SKM-1 treated with dmso at 0.1 percent for 144 hours (cell line): ENCODE data around the gene RABEP1.

ENCODE experiments used
- DNase-seq: peaks from one replicate; lab custom pipeline; 2025; ENCODE audit not compliant: unreplicated experiment; lab: John Stamatoyannopoulos, UW

Gene RABEP1

GRCh38 chr17:5355421-5356129 is 73.5 kb downstream of the RABEP1 start:
- no peak for DNase-seq

- no peak for DNase-seq
Measured at GRCh38 chr17:5361426-5361825, 79.3 kb downstream of the RABEP1 start.

- no peak for DNase-seq
Measured at GRCh38 chr17:5362162-5362811, 80.2 kb downstream of the RABEP1 start.

GRCh38 chr17:5364156-5364555 is 82.1 kb downstream of the RABEP1 start:
- no peak for DNase-seq

- DNase-seq = no peak
Measured at GRCh38 chr17:5364696-5365095, 82.6 kb downstream of the RABEP1 start.

- no peak for DNase-seq
Measured at GRCh38 chr17:5365831-5366230, 83.7 kb downstream of the RABEP1 start.

- DNase-seq = no peak
Measured at GRCh38 chr17:5370411-5370810, 88.3 kb downstream of the RABEP1 start.

- no peak for DNase-seq
Measured at GRCh38 chr17:5373112-5373511, 91.0 kb downstream of the RABEP1 start.

- DNase-seq = no peak
Measured at GRCh38 chr17:5378566-5379207, 96.6 kb downstream of the RABEP1 start.

GRCh38 chr17:5379351-5380107 is 97.4 kb downstream of the RABEP1 start:
- no peak for DNase-seq

GRCh38 chr17:5380491-5381135 is 98.5 kb downstream of the RABEP1 start:
- no peak for DNase-seq

- DNase-seq = no peak
Measured at GRCh38 chr17:5381542-5381941, 99.5 kb downstream of the RABEP1 start.

- no peak for DNase-seq
Measured at GRCh38 chr17:5391678-5392077, 109.6 kb downstream of the RABEP1 start.

- no peak for DNase-seq
Measured at GRCh38 chr17:5396612-5397011, 114.5 kb downstream of the RABEP1 start.

- DNase-seq = no peak
Measured at GRCh38 chr17:5399767-5400166, 117.7 kb downstream of the RABEP1 start.

GRCh38 chr17:5405400-5405799 is 123.3 kb downstream of the RABEP1 start:
- DNase-seq = no peak

- no peak for DNase-seq
Measured at GRCh38 chr17:5408186-5408585, 126.1 kb downstream of the RABEP1 start.

- no peak for DNase-seq
Measured at GRCh38 chr17:5410594-5411272, 128.6 kb downstream of the RABEP1 start.

- no peak for DNase-seq
Measured at GRCh38 chr17:5413682-5414081, 131.6 kb downstream of the RABEP1 start.

- DNase-seq = no peak
Measured at GRCh38 chr17:5416901-5417300, 134.8 kb downstream of the RABEP1 start.
